Measurements from ENCODE around the gene SLC14A1. TPM values are rescaled to one million over a fixed set of nuclear protein-coding genes. Genes with fewer than 3 reads are reported as not detected.

SLC14A1 gene
- total RNA-seq = 12.4 TPM
- long read RNA-seq, transcript SLC14A1-217 (3 exons, 554 nt) = major isoform, 11 of 12 reads
- long read RNA-seq, partial matches to known transcripts = 0 of 12 reads
- long read RNA-seq, other reads (novel, unspliced or antisense) = 1 of 12 reads

- intact Hi-C loops (cut with DNase I) = loop anchor here (2.0 to 10.0 kb wide), 2 partner anchors 61 to 113 kb away; no protein-coding TSS in a partner anchor
These were observed at the start of gene SLC14A1 for GRCh38 chr18:45723567-45724355. TSS of gene SLC14A1 (plus strand) at chr18:45724181. CDS start at chr18:45730321, 6,140 bp downstream.

GRCh38 chr18:45677276-45677807, 46.6 kb upstream of the SLC14A1 start:
- intact Hi-C loops (cut with DNase I) = no loop called here
- DNase-seq (ENCODE audit: low spot score) = no peak

More at GRCh38 chr18:45723567-45724355, at the start of gene SLC14A1:
- DNase-seq (ENCODE audit: low spot score) = no peak

- no peak for DNase-seq (ENCODE audit: low spot score)
- intact Hi-C loops (cut with DNase I) = no loop called here
These were observed 45.5 kb upstream of the SLC14A1 start for GRCh38 chr18:45678441-45678840.

- intact Hi-C loops (cut with DNase I) = no loop called here
- no peak for DNase-seq (ENCODE audit: low spot score)
These were observed 45.1 kb upstream of the SLC14A1 start for GRCh38 chr18:45678850-45679249.

- DNase-seq (ENCODE audit: low spot score) = no peak
- intact Hi-C loops (cut with DNase I) = no loop called here
These were observed 43.8 kb upstream of the SLC14A1 start for GRCh38 chr18:45680066-45680690.

- DNase-seq (ENCODE audit: low spot score) = no peak
- intact Hi-C loops (cut with DNase I) = no loop called here
These were observed 41.8 kb upstream of the SLC14A1 start for GRCh38 chr18:45682181-45682580.

- intact Hi-C loops (cut with DNase I) = no loop called here
- no peak for DNase-seq (ENCODE audit: low spot score)
These were observed 39.5 kb upstream of the SLC14A1 start for GRCh38 chr18:45684341-45685115.

GRCh38 chr18:45686891-45687611, 36.9 kb upstream of the SLC14A1 start:
- no peak for DNase-seq (ENCODE audit: low spot score)
- intact Hi-C loops (cut with DNase I) = no loop called here

GRCh38 chr18:45687621-45688020, 36.4 kb upstream of the SLC14A1 start:
- intact Hi-C loops (cut with DNase I) = no loop called here

GRCh38 chr18:45688113-45688512, 35.9 kb upstream of the SLC14A1 start:
- DNase-seq (ENCODE audit: low spot score) = no peak
- intact Hi-C loops (cut with DNase I) = no loop called here

More at GRCh38 chr18:45687621-45688020, 36.4 kb upstream of the SLC14A1 start:
- DNase-seq (ENCODE audit: low spot score) = no peak

GRCh38 chr18:45688833-45689232, 35.1 kb upstream of the SLC14A1 start:
- intact Hi-C loops (cut with DNase I) = no loop called here

GRCh38 chr18:45689396-45689795, 34.6 kb upstream of the SLC14A1 start:
- DNase-seq (ENCODE audit: low spot score) = no peak
- intact Hi-C loops (cut with DNase I) = no loop called here

More at GRCh38 chr18:45688833-45689232, 35.1 kb upstream of the SLC14A1 start:
- DNase-seq (ENCODE audit: low spot score) = no peak

- intact Hi-C loops (cut with DNase I) = loop anchor here (1.0 to 5.0 kb wide), 3 partner anchors 146 to 281 kb away; no protein-coding TSS in a partner anchor
- peak; percentile 82 for DNase-seq (ENCODE audit: low spot score)
These were observed 32.8 kb upstream of the SLC14A1 start for GRCh38 chr18:45690975-45691815.

- intact Hi-C loops (cut with DNase I) = loop anchor here (1.0 to 5.0 kb wide), 3 partner anchors 146 to 281 kb away; no protein-coding TSS in a partner anchor
- no peak for DNase-seq (ENCODE audit: low spot score)
These were observed 32.2 kb upstream of the SLC14A1 start for GRCh38 chr18:45691816-45692179.

GRCh38 chr18:45702708-45703265, 21.2 kb upstream of the SLC14A1 start:
- DNase-seq (ENCODE audit: low spot score) = no peak
- intact Hi-C loops (cut with DNase I) = no loop called here

GRCh38 chr18:45708831-45709230, 15.2 kb upstream of the SLC14A1 start:
- no peak for DNase-seq (ENCODE audit: low spot score)
- intact Hi-C loops (cut with DNase I) = no loop called here

GRCh38 chr18:45712061-45712460, 11.9 kb upstream of the SLC14A1 start:
- intact Hi-C loops (cut with DNase I) = no loop called here
- DNase-seq (ENCODE audit: low spot score) = no peak

- intact Hi-C loops (cut with DNase I) = no loop called here
- no peak for DNase-seq (ENCODE audit: low spot score)
These were observed 10.7 kb upstream of the SLC14A1 start for GRCh38 chr18:45713239-45713638.
